IMR-90 (cell line): ENCODE results near the gene TMEM82. TPM values are rescaled to one million over a fixed set of nuclear protein-coding genes. Genes with fewer than 3 reads are reported as not detected.
A peak's percentile ranks its signal among the peaks of the same experiment; 100 is the strongest.

Experiments used
- ATAC-seq: fragments of 200-7000 bp; cut with Tn5 transposase; 2 replicates; pipeline ENCODE4 v1.9.1; 2020; ENCODE audit warnings: low read depth, mild to moderate bottlenecking, moderate library complexity
- BruUV-seq: library from RNA; stranded (reverse); fragments of 400-500 nt; replicated peaks from 2 replicates; lab custom pipeline; 2021; lab: Mats Ljungman, UMichigan
- CTCF ChIA-PET: fragments of 300-600 bp; formaldehyde crosslinking; extraction: SDS; loops from one replicate; lab custom pipeline; 2021; ENCODE audit warnings: antibody characterized with exemption; lab: Yijun Ruan, JAX
- POLR2A ChIA-PET: fragments of 300-600 bp; sonication (Branson Sonifier 250); formaldehyde crosslinking; loops from one replicate; lab custom pipeline; 2022; ENCODE audit warnings: antibody characterized with exemption; ENCODE audit not compliant: unreplicated experiment; lab: Charles Lee
- DNase-seq: peaks from one replicate; pipeline ENCODE4 v3.0.0; 2013
- H2AFZ ChIP-seq: replicated peaks from 2 replicates; pipeline ENCODE3; 2013; ENCODE audit warnings: low read length, mild to moderate bottlenecking; ENCODE audit not compliant: poor library complexity
- H2AK5ac ChIP-seq: 2 replicates; pipeline ENCODE4 v1.6.1; 2013; ENCODE audit warnings: low read depth, low read length, inconsistent platforms
- H2AK9ac ChIP-seq: replicated peaks from 2 replicates; pipeline ENCODE3; 2013; ENCODE audit warnings: mild to moderate bottlenecking, low read depth, low read length, moderate library complexity; ENCODE audit not compliant: poor library complexity
- H2BK120ac ChIP-seq: 2 replicates; pipeline ENCODE4 v1.6.1; 2013; ENCODE audit warnings: low read depth, low read length, inconsistent platforms
- H2BK15ac ChIP-seq: 3 replicates; pipeline ENCODE4 v1.6.1; 2013; ENCODE audit warnings: low read depth, low read length, inconsistent platforms
- H2BK20ac ChIP-seq: 2 replicates; pipeline ENCODE4 v1.6.1; 2013; ENCODE audit warnings: low read depth, mild to moderate bottlenecking, inconsistent platforms, low read length, moderate library complexity
- H2BK5ac ChIP-seq: 2 replicates; pipeline ENCODE4 v1.6.1; 2013; ENCODE audit warnings: mild to moderate bottlenecking, low read depth, low read length, inconsistent platforms; ENCODE audit not compliant: poor library complexity, severe bottlenecking
- H3K14ac ChIP-seq: replicated peaks from 2 replicates; pipeline ENCODE4 v1.6.1; 2013; ENCODE audit warnings: low read depth, low read length, inconsistent platforms
- H3K18ac ChIP-seq: 2 replicates; pipeline ENCODE4 v1.6.1; 2013; ENCODE audit warnings: low read depth, low read length, control low read depth
- H3K23ac ChIP-seq: 2 replicates; pipeline ENCODE4 v1.6.1; 2013; ENCODE audit warnings: low read depth, low read length, inconsistent platforms
- H3K27ac ChIP-seq: 2 replicates; pipeline ENCODE4 v1.5.1; 2013; ENCODE audit warnings: mild to moderate bottlenecking, control low read depth, low read length; ENCODE audit not compliant: insufficient read depth
- H3K27me3 ChIP-seq: 2 replicates; pipeline ENCODE4 v1.6.1; 2013; ENCODE audit warnings: low read length; ENCODE audit not compliant: control insufficient read depth, insufficient read depth
- H3K36me3 ChIP-seq: 2 replicates; pipeline ENCODE4 v1.6.1; 2013; ENCODE audit warnings: low read length, mixed read lengths; ENCODE audit not compliant: control insufficient read depth, insufficient read depth
- H3K4ac ChIP-seq: 2 replicates; pipeline ENCODE4 v1.6.1; 2013; ENCODE audit warnings: low read depth, low read length, inconsistent platforms
- H3K4me1 ChIP-seq: 2 replicates; pipeline ENCODE4 v1.6.1; 2013; ENCODE audit warnings: low read length, mixed read lengths; ENCODE audit not compliant: control insufficient read depth, insufficient read depth
- H3K4me2 ChIP-seq: 2 replicates; pipeline ENCODE4 v1.6.1; 2013; ENCODE audit warnings: low read depth, mild to moderate bottlenecking, control low read depth, low read length, moderate library complexity
- H3K4me3 ChIP-seq: 2 replicates; pipeline ENCODE4 v1.5.1; 2013; ENCODE audit warnings: low read depth, mild to moderate bottlenecking, control low read depth, low read length, moderate library complexity; ENCODE audit not compliant: insufficient read depth
- H3K56ac ChIP-seq: 2 replicates; pipeline ENCODE4 v1.6.1; 2013; ENCODE audit warnings: low read length, inconsistent platforms; ENCODE audit not compliant: insufficient read depth; ENCODE audit errors: extremely low read depth
- H3K79me1 ChIP-seq, 2 experiments: 2 replicates each; pipeline ENCODE4 v1.6.1; 2013; ENCODE audit warnings: low read length in 2 of 2, inconsistent platforms in 1 of 2, low read depth in 1 of 2
- H3K9ac ChIP-seq: 2 replicates; pipeline ENCODE4 v1.6.1; 2013; ENCODE audit warnings: low read depth, low read length, control low read depth
- H3K9me1 ChIP-seq: 2 replicates; pipeline ENCODE4 v1.6.1; 2013; ENCODE audit warnings: low read length, inconsistent platforms; ENCODE audit not compliant: insufficient read depth
- H3K9me3 ChIP-seq: 2 replicates; pipeline ENCODE4 v1.6.1; 2013; ENCODE audit warnings: low read length; ENCODE audit not compliant: control insufficient read depth, insufficient read depth
- H4K20me1 ChIP-seq: 2 replicates; pipeline ENCODE4 v1.6.1; 2013; ENCODE audit warnings: low read length, inconsistent platforms; ENCODE audit not compliant: insufficient read depth
- H4K5ac ChIP-seq: 2 replicates; pipeline ENCODE4 v1.6.1; 2013; ENCODE audit warnings: mild to moderate bottlenecking, low read depth, low read length, control low read depth
- H4K8ac ChIP-seq, 2 experiments: 2 replicates each; pipeline ENCODE4 v1.6.1; 2013; ENCODE audit warnings: low read depth in 2 of 2, low read length in 2 of 2, control low read depth in 1 of 2, inconsistent platforms in 1 of 2
- H4K91ac ChIP-seq: 2 replicates; pipeline ENCODE4 v1.6.1; 2013; ENCODE audit warnings: low read depth, low read length, inconsistent platforms; ENCODE audit not compliant: insufficient read depth
- BHLHE40 ChIP-seq: fragments of 150-350 bp; IDR thresholded peaks from 2 replicates; pipeline ENCODE4 v1.6.1; 2016; ENCODE audit warnings: mild to moderate bottlenecking, low read depth, low read length
- CEBPB ChIP-seq: IDR thresholded peaks from 2 replicates; pipeline ENCODE4 v1.6.1; 2012; ENCODE audit warnings: low read depth, low read length, improper control_type of control experiment
- CHD1 ChIP-seq: IDR thresholded peaks from 2 replicates; pipeline ENCODE4 v1.6.1; 2012; ENCODE audit warnings: low read depth, low read length, improper control_type of control experiment
- CTCF ChIP-seq: conservative IDR thresholded peaks from 2 replicates; pipeline ENCODE4 v1.5.1; 2012; ENCODE audit warnings: mild to moderate bottlenecking, low read depth, low read length, improper control_type of control experiment
- ELK1 ChIP-seq: fragments of 150-350 bp; IDR thresholded peaks from 2 replicates; pipeline ENCODE4 v1.6.1; 2016; ENCODE audit warnings: low read depth, mild to moderate bottlenecking, low read length, moderate library complexity, borderline replicate concordance
- FOS ChIP-seq: fragments of 150-350 bp; IDR thresholded peaks from 2 replicates; pipeline ENCODE4 v1.6.1; 2016; ENCODE audit warnings: low read depth, low read length
- MAFK ChIP-seq: IDR thresholded peaks from 2 replicates; pipeline ENCODE4 v1.6.1; 2012; ENCODE audit warnings: low read depth, low read length, improper control_type of control experiment
- MAZ ChIP-seq: IDR thresholded peaks from 2 replicates; pipeline ENCODE4 v1.6.1; 2012; ENCODE audit warnings: low read depth, mild to moderate bottlenecking, low read length, improper control_type of control experiment, moderate library complexity, borderline replicate concordance
- MXI1 ChIP-seq: IDR thresholded peaks from 2 replicates; pipeline ENCODE4 v1.6.1; 2012; ENCODE audit warnings: low read depth, mild to moderate bottlenecking, low read length, moderate library complexity, borderline replicate concordance
- NFE2L2 ChIP-seq: fragments of 150-350 bp; IDR thresholded peaks from 2 replicates; pipeline ENCODE4 v1.6.1; 2016; ENCODE audit warnings: low read depth, mild to moderate bottlenecking, low read length
- POLR2A ChIP-seq: IDR thresholded peaks from 2 replicates; pipeline ENCODE4 v1.6.1; 2012; ENCODE audit warnings: mild to moderate bottlenecking, low read depth, low read length
- RAD21 ChIP-seq: IDR thresholded peaks from 2 replicates; pipeline ENCODE4 v1.6.1; 2012; ENCODE audit warnings: low read length, improper control_type of control experiment
- RCOR1 ChIP-seq: IDR thresholded peaks from 2 replicates; pipeline ENCODE4 v1.6.1; 2012; ENCODE audit warnings: mild to moderate bottlenecking, low read length, improper control_type of control experiment; ENCODE audit not compliant: insufficient replicate concordance
- RFX5 ChIP-seq: IDR thresholded peaks from 2 replicates; pipeline ENCODE4 v1.8.0; 2012; ENCODE audit warnings: low read depth, mild to moderate bottlenecking, low read length, moderate library complexity
- SMC3 ChIP-seq: fragments of 150-350 bp; IDR thresholded peaks from 2 replicates; pipeline ENCODE4 v1.6.1; 2016; ENCODE audit warnings: low read depth, mild to moderate bottlenecking, antibody characterized with exemption, low read length, moderate library complexity
- USF2 ChIP-seq: fragments of 150-350 bp; IDR thresholded peaks from 2 replicates; pipeline ENCODE4 v1.6.1; 2017; ENCODE audit warnings: mild to moderate bottlenecking, antibody characterized with exemption, low read length, low read depth
- whole genome bisulfite sequencing, 2 experiments: methylation state at CpG; one replicate each; pipeline versions ENCODE4 v1.1.5 to v1.1.7; 2013; ENCODE audit warnings: missing lambda C conversion rate in 2 of 2; ENCODE audit not compliant: insufficient read length in 1 of 2; ENCODE audit errors: extremely low coverage in 2 of 2; 5-methylcytosine and 5-hydroxymethylcytosine counted together
- dilution Hi-C: fragments of 300-500 bp; cut with HindIII; formaldehyde crosslinking; loops from one replicate; pipeline ENCODE4 v1.14.3; 2018; ENCODE audit warnings: low sequenced_read_pairs; ENCODE audit not compliant: unreplicated experiment
- in situ Hi-C: fragments of 300-500 bp; cut with MboI; formaldehyde crosslinking; loops from 3 replicates; pipeline ENCODE4 v1.14.3; 2019; ENCODE audit warnings: low sequenced_read_pairs, inconsistent platforms, mixed read lengths
- intact Hi-C: fragments of 100-400 bp; cut with micrococcal nuclease; formaldehyde crosslinking; loops from 2 replicates; pipeline ENCODE4 v1.10.0; 2022
- polyA plus RNA-seq, 3 experiments: library from polyadenylated mRNA; depleted of rRNA; stranded (reverse); fragments of >200 nt; gene quantifications; 2 replicates each; pipeline ENCODE4 v1.2.3, GENCODE V29; 2012; ENCODE audit warnings: low replicate concordance in 1 of 3
- total RNA-seq: library from RNA; depleted of rRNA; stranded (reverse); fragments of >200 nt; gene quantifications from 2 replicates; pipeline ENCODE4 v1.2.3, GENCODE V29; 2012

The TMEM82 gene
- total and polyA plus RNA-seq, 2 of the 4 experiments (the other 2 are of a cell fraction) = not detected

- dilution Hi-C loops (no loop called here), intact Hi-C loops (loop anchor here (5.0 kb wide), 2 partner anchors 51 to 386 kb away; partner anchors contain the start of gene SPEN), in situ Hi-C loops (loop anchor here (25.0 kb wide), 1 partner anchor 391 kb away; no protein-coding TSS in a partner anchor)
- Histone ChIP-seq H4K5ac (peak overlapping the region; percentile 95), H4K91ac (peak overlapping the region; percentile 89), H3K23ac (peak overlapping the region; percentile 70), H3K9me1 (peaks cover 32% of the 10 kb centered on the region), H2AFZ (no peak overlapping the region), H3K18ac (peak overlapping the region; percentile 96), H3K27me3 (no peaks in the 10 kb centered on the region), H3K4ac (peak overlapping the region; percentile 86), H3K36me3 (no peaks in the 10 kb centered on the region), H3K79me1 (peaks cover 7 to 23% of the 10 kb centered on the region in 2 experiments; a peak in 3 of 4 replicates), H3K9me3 (no peaks in the 10 kb centered on the region), H4K8ac (peak overlapping the region; percentile 37 to 83), H3K56ac (peak overlapping the region; percentile 37), H3K27ac (peak overlapping the region; percentile 78), H2BK120ac (peak overlapping the region; percentile 97), H2BK20ac (peak overlapping the region; percentile 97), H3K14ac (peak overlapping the region; percentile 51), H3K9ac (no peak overlapping the region), H2BK5ac (peak overlapping the region; percentile 93), H2BK15ac (peak overlapping the region; percentile 96; the same call in 2 of the 3 replicates), H3K4me1 (peaks cover 41% of the 10 kb centered on the region), H2AK5ac (peak overlapping the region; percentile 83), H3K4me3 (no peak overlapping the region), H4K20me1 (no peaks in the 10 kb centered on the region), H3K4me2 (no peak overlapping the region), H2AK9ac (peak overlapping the region; percentile 26)
- no peak for ATAC-seq
- no TSS peak for BruUV-seq
- 100% methylated on average over 1 of the region's 2 CpGs; no CpG with 5 or more reads in 1 of the 2 experiments for WGBS, 2 experiments
- POLR2A ChIA-PET = interaction anchor here (0.6 kb wide), 1 partner anchor 411 kb away, joined by 3 read pairs; no protein-coding TSS in a partner anchor
- TF ChIP-seq MXI1 = no peak
- TF ChIP-seq RCOR1 = no peak
- no peak for TF ChIP-seq POLR2A
- TF ChIP-seq CEBPB = no peak
- no peak for TF ChIP-seq BHLHE40
- TF ChIP-seq CTCF = no peak
- no peak for TF ChIP-seq SMC3
- TF ChIP-seq NFE2L2 = no peak
- TF ChIP-seq FOS = no peak
- no peak for TF ChIP-seq MAFK
- TF ChIP-seq RFX5 = no peak
- no peak for TF ChIP-seq MAZ
- no peak for TF ChIP-seq CHD1
- TF ChIP-seq USF2 = no peak
- TF ChIP-seq RAD21 = no peak
- no peak for TF ChIP-seq ELK1
- CTCF ChIA-PET = interaction anchor here (0.6 to 1.2 kb wide), 2 partner anchors 19 to 178 kb away, joined by 3 to 6 read pairs; no protein-coding TSS in a partner anchor
- no peak for DNase-seq
These were observed 53.8 kb downstream of the TMEM82 start for GRCh38 chr1:15796086-15796462.
